ENCODE measurements around the gene CAVIN1. TPM values are rescaled to one million over a fixed set of nuclear protein-coding genes. Genes with fewer than 3 reads are reported as not detected.

CAVIN1 gene
- total and polyA plus RNA-seq, 2 experiments from 2014 or later: 18.1 to 35.7 TPM

DNA sequence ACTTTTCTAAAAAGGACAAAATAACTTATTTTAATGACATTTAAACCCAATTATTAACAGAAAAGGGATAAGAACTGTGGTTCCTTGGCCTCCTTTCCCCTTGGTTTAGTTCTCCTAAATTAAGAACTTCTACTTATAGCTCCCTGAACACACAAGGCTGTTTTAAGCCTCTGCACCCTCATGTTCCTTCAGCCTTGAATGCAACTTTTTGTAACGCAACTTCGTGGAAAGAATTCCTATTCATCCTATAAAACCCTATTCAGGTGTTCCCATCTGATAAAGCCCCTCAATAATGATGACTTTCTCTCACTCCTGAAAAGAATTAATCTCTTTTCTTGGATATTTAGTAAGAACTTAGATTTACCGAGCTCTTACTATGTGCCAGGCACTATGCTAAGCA, 41.2 kb downstream of the CAVIN1 start:
- Mint-ChIP-seq H3K36me3 (ENCODE audit: low read depth) (peaks cover 16% of the 10 kb centered on the region), H3K27me3 (ENCODE audit: insufficient read depth, low read depth, poor library complexity) (no peaks in the 10 kb centered on the region), H3K27ac (peak overlapping the region; percentile 62; the same call in 1 of the 2 replicates), H3K4me3 (no peak overlapping the region), H3K4me1 (peaks cover 40% of the 10 kb centered on the region), H3K9me3 (no peaks in the 10 kb centered on the region)
- peaks cover 3% of the 10 kb centered on the region; the same call in 1 of the 2 replicates for H3F3A ChIP-seq (replicated peaks; ENCODE audit: low read depth)
- H3K79me2 ChIP-seq (replicated peaks; ENCODE audit: insufficient read depth): peaks cover 96% of the 10 kb centered on the region
- H3K4me2 ChIP-seq: no peak overlapping the region
- H3K4me3 ChIP-seq: no peak overlapping the region
- no peaks in the 10 kb centered on the region for H3K9me2 ChIP-seq (ENCODE audit: insufficient read depth)
- H3K27me3 ChIP-seq (ENCODE audit: insufficient read depth): no peaks in the 10 kb centered on the region
- DNase-seq (ENCODE audit: low spot score): no peak
- H3K4me1 ChIP-seq (ENCODE audit: insufficient read depth): peaks cover 29% of the 10 kb centered on the region
- TF ChIP-seq ZNF462 (CRISPR knock-in tag; IDR thresholded peaks at IDR 0.05): no peak
- peaks cover 34% of the 10 kb centered on the region for H4K20me1 ChIP-seq (replicated peaks; ENCODE audit: insufficient read depth)
- no peak overlapping the region for H2AFZ ChIP-seq
- ATAC-seq: no peak
- no peaks in the 10 kb centered on the region for H3K36me3 ChIP-seq (ENCODE audit: insufficient read depth)
- H3K27ac ChIP-seq (ENCODE audit: low read depth): peak overlapping the region; percentile 2; the same call in 1 of the 2 replicates

DNA sequence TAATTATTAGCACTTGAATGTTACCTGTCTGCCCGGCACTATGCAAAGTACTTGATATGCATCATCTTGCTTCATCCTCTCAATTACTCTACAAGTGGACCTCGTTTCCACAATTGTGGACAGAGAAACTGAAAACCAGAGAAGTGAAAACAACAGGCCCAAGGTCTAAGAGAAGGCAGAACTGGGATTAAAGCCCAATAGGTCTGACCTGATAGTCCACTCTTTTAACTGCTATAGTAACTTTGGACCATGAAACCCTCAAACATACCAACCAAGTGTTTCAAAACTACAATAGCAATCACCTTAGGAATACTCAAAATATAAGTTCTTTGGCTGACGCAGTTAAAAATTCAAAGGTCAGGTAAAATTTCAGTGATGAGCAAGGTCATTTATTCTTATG, 42.1 kb downstream of the CAVIN1 start:
- Histone ChIP-seq H3K9me2 (ENCODE audit: insufficient read depth) (no peaks in the 10 kb centered on the region), H3K4me2 (no peak overlapping the region), H2AFZ (no peak overlapping the region), H3K27ac (ENCODE audit: low read depth) (no peak overlapping the region), H3K4me1 (ENCODE audit: insufficient read depth) (peaks cover 25% of the 10 kb centered on the region), H3K27me3 (ENCODE audit: insufficient read depth) (no peaks in the 10 kb centered on the region), H3K79me2 (replicated peaks; ENCODE audit: insufficient read depth) (peaks cover 96% of the 10 kb centered on the region), H3F3A (replicated peaks; ENCODE audit: low read depth) (no peaks in the 10 kb centered on the region), H4K20me1 (replicated peaks; ENCODE audit: insufficient read depth) (peaks cover 31% of the 10 kb centered on the region; the same call in 1 of the 2 replicates), H3K4me3 (no peak overlapping the region), H3K36me3 (ENCODE audit: insufficient read depth) (no peaks in the 10 kb centered on the region)
- Mint-ChIP-seq H3K4me1 (peaks cover 34% of the 10 kb centered on the region), H3K27me3 (ENCODE audit: insufficient read depth, low read depth, poor library complexity) (no peaks in the 10 kb centered on the region), H3K4me3 (no peak overlapping the region), H3K9me3 (no peaks in the 10 kb centered on the region), H3K36me3 (ENCODE audit: low read depth) (peaks cover 16% of the 10 kb centered on the region; the same call in 2 of the 3 replicates), H3K27ac (peak overlapping the region; percentile 33; the same call in 1 of the 2 replicates)
- DNase-seq (ENCODE audit: low spot score) (no peak), ATAC-seq (no peak)
- TF ChIP-seq STAT1 (IDR thresholded peaks at IDR 0.05; ENCODE audit: unreplicated experiment): no peak
- no peak for TF ChIP-seq ZNF331 (CRISPR knock-in tag; IDR thresholded peaks at IDR 0.05; ENCODE audit: low read depth)
- TF ChIP-seq, protein P1, sequence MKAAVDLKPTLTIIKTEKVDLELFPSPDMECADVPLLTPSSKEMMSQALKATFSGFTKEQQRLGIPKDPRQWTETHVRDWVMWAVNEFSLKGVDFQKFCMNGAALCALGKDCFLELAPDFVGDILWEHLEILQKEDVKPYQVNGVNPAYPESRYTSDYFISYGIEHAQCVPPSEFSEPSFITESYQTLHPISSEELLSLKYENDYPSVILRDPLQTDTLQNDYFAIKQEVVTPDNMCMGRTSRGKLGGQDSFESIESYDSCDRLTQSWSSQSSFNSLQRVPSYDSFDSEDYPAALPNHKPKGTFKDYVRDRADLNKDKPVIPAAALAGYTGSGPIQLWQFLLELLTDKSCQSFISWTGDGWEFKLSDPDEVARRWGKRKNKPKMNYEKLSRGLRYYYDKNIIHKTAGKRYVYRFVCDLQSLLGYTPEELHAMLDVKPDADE (IDR thresholded peaks at IDR 0.05): no peak
- no peak for TF ChIP-seq EZH2 (IDR thresholded peaks at IDR 0.05; ENCODE audit: low read depth, unreplicated experiment)
- TF ChIP-seq JUNB (IDR thresholded peaks at IDR 0.05; ENCODE audit: unreplicated experiment): no peak

Data from GM23338 (cell line).